Uterus (tissue), 4 donors: ENCODE results near the gene CST7. TPM values are rescaled to one million over a fixed set of nuclear protein-coding genes. Genes with fewer than 3 reads are reported as not detected.

Experiments used
- DNase-seq, 2 donors: peaks; one replicate each; pipeline ENCODE4 v3.0.0-alpha.2; 2019 to 2020
- H3K27ac ChIP-seq, 2 donors: fragments of 200-600 bp; sonication (generic); 1 replicate in 1 of 2; 2 replicates in 1 of 2; pipeline ENCODE4 v1.5.1; 2016 to 2018
- H3K27me3 ChIP-seq, 2 donors: fragments of 200-600 bp; sonication (generic); one replicate each; pipeline ENCODE4 v1.5.1; 2018 to 2019; ENCODE audit warnings: control low read depth in 1 of 2
- H3K36me3 ChIP-seq, 2 donors: fragments of 200-600 bp; sonication (generic); one replicate each; pipeline ENCODE4 v1.5.1; 2019; ENCODE audit warnings: control low read depth in 1 of 2
- H3K4me1 ChIP-seq, 2 donors: fragments of 200-600 bp; sonication (generic); one replicate each; pipeline ENCODE4 v1.5.1; 2018 to 2019; ENCODE audit warnings: control low read depth in 1 of 2
- H3K4me3 ChIP-seq, 2 donors: fragments of 200-600 bp; sonication (generic); 1 replicate in 1 of 2; 2 replicates in 1 of 2; pipeline ENCODE4 v1.5.1; 2018 to 2019; ENCODE audit warnings: mild to moderate bottlenecking in 1 of 2
- H3K9me3 ChIP-seq, 2 donors: fragments of 200-600 bp; sonication (generic); one replicate each; pipeline ENCODE4 v1.5.1; 2019; ENCODE audit warnings: control low read depth in 1 of 2
- CTCF ChIP-seq, 4 experiments: fragments of 200-600 bp in 2 of 4; fragments of 450-650 bp in 2 of 4; sonication (generic) in 2 of 4; IDR thresholded peaks; one replicate each; pipeline ENCODE4 v1.5.1; 2016 to 2019; ENCODE audit warnings: antibody characterized with exemption in 4 of 4, mild to moderate bottlenecking in 2 of 4, moderate library complexity in 1 of 4
- POLR2A ChIP-seq, 2 donors: fragments of 450-650 bp; IDR thresholded peaks; one replicate each; pipeline ENCODE4 v1.6.1; 2016; ENCODE audit warnings: antibody characterized with exemption in 2 of 2, mild to moderate bottlenecking in 1 of 2, moderate library complexity in 1 of 2
- intact Hi-C: fragments of 100-400 bp; cut with DNase I; formaldehyde crosslinking; loops from one replicate; pipeline ENCODE4 v1.15.1; 2023; ENCODE audit warnings: low total_unique reads
- total RNA-seq, 4 donors: library from RNA; depleted of rRNA in 3 of 4; stranded (reverse); fragments of >200 nt in 3 of 4; gene quantifications; one replicate each; pipeline versions ENCODE4 v1.1.0 to v1.2.4, GENCODE V29; 2014 to 2023
- donor health status: DM: yes; HTN: yes; CAD: no.

CST7 gene
- total RNA-seq, 4 donors from 2014 or later = 0.97 to 1.8 (median 1.2) TPM; not detected in 1

GRCh38 chr20:24983896-24984295, 34.8 kb downstream of the CST7 start:
- Histone ChIP-seq H3K27ac (no peak overlapping the region), H3K9me3 (no peaks in the 10 kb centered on the region), H3K27me3 (no peaks in the 10 kb centered on the region), H3K4me3 (no peak overlapping the region), H3K36me3 (no peaks in the 10 kb centered on the region), H3K4me1 (no peaks in the 10 kb centered on the region)
- DNase-seq = no peak
- intact Hi-C loops = no loop called here
- TF ChIP-seq CTCF (IDR thresholded peaks at IDR 0.05) (no peak), POLR2A (IDR thresholded peaks at IDR 0.05) (no peak)

- Histone ChIP-seq H3K36me3 (no peaks in the 10 kb centered on the region), H3K27me3 (no peaks in the 10 kb centered on the region), H3K4me3 (no peak overlapping the region), H3K4me1 (no peaks in the 10 kb centered on the region), H3K9me3 (no peaks in the 10 kb centered on the region), H3K27ac (no peak overlapping the region)
- DNase-seq = no peak
- intact Hi-C loops = no loop called here
- TF ChIP-seq CTCF (IDR thresholded peaks at IDR 0.05) (no peak), POLR2A (IDR thresholded peaks at IDR 0.05) (no peak)
These were observed 36.0 kb downstream of the CST7 start for GRCh38 chr20:24984961-24985640.

- H3K27me3 ChIP-seq = no peaks in the 10 kb centered on the region
- H3K27ac ChIP-seq = no peak overlapping the region
- H3K9me3 ChIP-seq = no peaks in the 10 kb centered on the region
- H3K4me1 ChIP-seq = no peaks in the 10 kb centered on the region
- DNase-seq = no peak
- TF ChIP-seq POLR2A (IDR thresholded peaks at IDR 0.05) = no peak
- no peak for TF ChIP-seq CTCF (IDR thresholded peaks at IDR 0.05)
- H3K36me3 ChIP-seq = no peaks in the 10 kb centered on the region
- H3K4me3 ChIP-seq = no peak overlapping the region
- intact Hi-C loops = no loop called here
These were observed 36.7 kb downstream of the CST7 start for GRCh38 chr20:24985802-24986201.

- Histone ChIP-seq H3K36me3 (no peaks in the 10 kb centered on the region), H3K4me1 (peaks cover 0 to 4% of the 10 kb centered on the region in 2 donors), H3K4me3 (no peak overlapping the region), H3K27me3 (no peaks in the 10 kb centered on the region), H3K9me3 (no peaks in the 10 kb centered on the region), H3K27ac (no peak overlapping the region)
- TF ChIP-seq POLR2A (IDR thresholded peaks at IDR 0.05) (no peak), CTCF (IDR thresholded peaks at IDR 0.05) (no peak)
- DNase-seq = no peak
- intact Hi-C loops = no loop called here
These were observed 37.5 kb downstream of the CST7 start for GRCh38 chr20:24986436-24987015.

- Histone ChIP-seq H3K9me3 (no peaks in the 10 kb centered on the region), H3K27ac (no peak overlapping the region), H3K4me3 (no peak overlapping the region), H3K4me1 (peaks cover 0 to 9% of the 10 kb centered on the region in 2 donors), H3K36me3 (no peaks in the 10 kb centered on the region), H3K27me3 (no peaks in the 10 kb centered on the region)
- TF ChIP-seq CTCF (IDR thresholded peaks at IDR 0.05) = no peak
- TF ChIP-seq POLR2A (IDR thresholded peaks at IDR 0.05) = no peak
- no peak for DNase-seq
- intact Hi-C loops = no loop called here
These were observed 38.2 kb downstream of the CST7 start for GRCh38 chr20:24987244-24987643.
